Gastrocnemius medialis (tissue), 4 donors: ENCODE measurements around the gene ZSCAN25.

ENCODE experiments used
- CTCF ChIP-seq, 5 experiments: fragments of 450-650 bp in 3 of 5; fragments of 200-600 bp in 2 of 5; sonication (generic) in 2 of 5; IDR thresholded peaks in 4 of 5; conservative IDR thresholded peaks in 1 of 5; 1 replicate in 4 of 5; 2 replicates in 1 of 5; pipeline ENCODE4 v1.5.1; 2016 to 2019; ENCODE audit warnings: antibody characterized with exemption in 5 of 5, mild to moderate bottlenecking in 3 of 5, moderate library complexity in 3 of 5
- POLR2A ChIP-seq, 2 donors: fragments of 450-650 bp; IDR thresholded peaks; one replicate each; pipeline ENCODE4 v1.6.1; 2017; ENCODE audit warnings: antibody characterized with exemption in 2 of 2, mild to moderate bottlenecking in 2 of 2, moderate library complexity in 2 of 2

- TF ChIP-seq CTCF (IDR thresholded peaks at IDR 0.05 in 4 of 5, conservative IDR thresholded peaks at IDR 0.05 in 1 of 5) (no peak), POLR2A (IDR thresholded peaks at IDR 0.05) (no peak)
These were observed 43.5 kb upstream of the ZSCAN25 start for GRCh38 chr7:99573257-99573656.
